NCI-H69 (cell line): ENCODE measurements around the gene LRRC26.
"Not testable (repeated sequence)": the region's sequence is repeated elsewhere in the genome, so short reads cannot be mapped to it uniquely, and the experiment has no call there.

Experiments used
- DNase-seq: peaks from one replicate; lab custom pipeline; 2025; lab: John Stamatoyannopoulos, UW

Gene LRRC26

GRCh38 chr9:137136881-137137607 lies 32.8 kb downstream of the LRRC26 start:
- peak; percentile 85 for DNase-seq

- peak; percentile 79 for DNase-seq
Measured at GRCh38 chr9:137136261-137136880, 33.5 kb downstream of the LRRC26 start.

- DNase-seq, result not testable (repeated sequence)
Measured at GRCh38 chr9:137135154-137135553, 34.7 kb downstream of the LRRC26 start.

GRCh38 chr9:137134191-137134590 lies 35.7 kb downstream of the LRRC26 start:
- DNase-seq, result no peak

GRCh38 chr9:137130176-137130755 lies 39.6 kb downstream of the LRRC26 start:
- DNase-seq, result peak; percentile 59

- DNase-seq, result peak; percentile 97
Measured at GRCh38 chr9:137129456-137130175, 40.2 kb downstream of the LRRC26 start.

- peak; percentile 37 for DNase-seq
Measured at GRCh38 chr9:137128862-137129455, 40.9 kb downstream of the LRRC26 start.

- no peak for DNase-seq
Measured at GRCh38 chr9:137128158-137128861, 41.5 kb downstream of the LRRC26 start.

GRCh38 chr9:137127301-137128157 lies 42.3 kb downstream of the LRRC26 start:
- no peak for DNase-seq

- no peak for DNase-seq
Measured at GRCh38 chr9:137126786-137127185, 43.1 kb downstream of the LRRC26 start.

GRCh38 chr9:137123952-137124462 lies 45.8 kb downstream of the LRRC26 start:
- not testable (repeated sequence) for DNase-seq

- no peak for DNase-seq
Measured at GRCh38 chr9:137123468-137123837, 46.4 kb downstream of the LRRC26 start.

GRCh38 chr9:137122796-137123467 lies 46.9 kb downstream of the LRRC26 start:
- not testable (repeated sequence) for DNase-seq

- DNase-seq, result not testable (repeated sequence)
Measured at GRCh38 chr9:137121927-137122795, 47.7 kb downstream of the LRRC26 start.
